Measurements from ENCODE around the gene CHST8.

CHST8 gene

GRCh38 chr19:33736158-33736557 is 114.4 kb downstream of the CHST8 start:
- DNase-seq (ENCODE audit: low spot score) (no peak), ATAC-seq (ENCODE audit: low read depth) (no peak; the same call in 2 of the 3 replicates)
- Histone ChIP-seq H3K27ac (ENCODE audit: poor library complexity, severe bottlenecking) (no peak overlapping the region), H3K36me3 (ENCODE audit: low read depth) (no peaks in the 10 kb centered on the region), H3K9me3 (ENCODE audit: severe bottlenecking) (no peaks in the 10 kb centered on the region), H3K27me3 (ENCODE audit: insufficient read depth, poor library complexity, severe bottlenecking) (peaks cover 7% of the 10 kb centered on the region), H3K4me3 (ENCODE audit: severe bottlenecking) (no peak overlapping the region), H3K4me1 (ENCODE audit: insufficient read depth, poor library complexity, severe bottlenecking) (no peaks in the 10 kb centered on the region)
- TF ChIP-seq, protein P1, sequence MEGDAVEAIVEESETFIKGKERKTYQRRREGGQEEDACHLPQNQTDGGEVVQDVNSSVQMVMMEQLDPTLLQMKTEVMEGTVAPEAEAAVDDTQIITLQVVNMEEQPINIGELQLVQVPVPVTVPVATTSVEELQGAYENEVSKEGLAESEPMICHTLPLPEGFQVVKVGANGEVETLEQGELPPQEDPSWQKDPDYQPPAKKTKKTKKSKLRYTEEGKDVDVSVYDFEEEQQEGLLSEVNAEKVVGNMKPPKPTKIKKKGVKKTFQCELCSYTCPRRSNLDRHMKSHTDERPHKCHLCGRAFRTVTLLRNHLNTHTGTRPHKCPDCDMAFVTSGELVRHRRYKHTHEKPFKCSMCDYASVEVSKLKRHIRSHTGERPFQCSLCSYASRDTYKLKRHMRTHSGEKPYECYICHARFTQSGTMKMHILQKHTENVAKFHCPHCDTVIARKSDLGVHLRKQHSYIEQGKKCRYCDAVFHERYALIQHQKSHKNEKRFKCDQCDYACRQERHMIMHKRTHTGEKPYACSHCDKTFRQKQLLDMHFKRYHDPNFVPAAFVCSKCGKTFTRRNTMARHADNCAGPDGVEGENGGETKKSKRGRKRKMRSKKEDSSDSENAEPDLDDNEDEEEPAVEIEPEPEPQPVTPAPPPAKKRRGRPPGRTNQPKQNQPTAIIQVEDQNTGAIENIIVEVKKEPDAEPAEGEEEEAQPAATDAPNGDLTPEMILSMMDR (IDR thresholded peaks at IDR 0.05; ENCODE audit: poor library complexity, severe bottlenecking): no peak

- no peak overlapping the region for H3K4me3 ChIP-seq (ENCODE audit: severe bottlenecking)
- DNase-seq (ENCODE audit: low spot score): no peak
- H3K27ac ChIP-seq (ENCODE audit: poor library complexity, severe bottlenecking): no peak overlapping the region
- H3K27me3 ChIP-seq (ENCODE audit: insufficient read depth, poor library complexity, severe bottlenecking): peaks cover 7% of the 10 kb centered on the region
- H3K9me3 ChIP-seq (ENCODE audit: severe bottlenecking): no peaks in the 10 kb centered on the region
- no peaks in the 10 kb centered on the region for H3K4me1 ChIP-seq (ENCODE audit: insufficient read depth, poor library complexity, severe bottlenecking)
- ATAC-seq (ENCODE audit: low read depth): no peak
- H3K36me3 ChIP-seq (ENCODE audit: low read depth): no peaks in the 10 kb centered on the region
- TF ChIP-seq, protein P1 (IDR thresholded peaks at IDR 0.05; ENCODE audit: poor library complexity, severe bottlenecking): no peak
These were observed 115.0 kb downstream of the CHST8 start for GRCh38 chr19:33736787-33737186.

DNA sequence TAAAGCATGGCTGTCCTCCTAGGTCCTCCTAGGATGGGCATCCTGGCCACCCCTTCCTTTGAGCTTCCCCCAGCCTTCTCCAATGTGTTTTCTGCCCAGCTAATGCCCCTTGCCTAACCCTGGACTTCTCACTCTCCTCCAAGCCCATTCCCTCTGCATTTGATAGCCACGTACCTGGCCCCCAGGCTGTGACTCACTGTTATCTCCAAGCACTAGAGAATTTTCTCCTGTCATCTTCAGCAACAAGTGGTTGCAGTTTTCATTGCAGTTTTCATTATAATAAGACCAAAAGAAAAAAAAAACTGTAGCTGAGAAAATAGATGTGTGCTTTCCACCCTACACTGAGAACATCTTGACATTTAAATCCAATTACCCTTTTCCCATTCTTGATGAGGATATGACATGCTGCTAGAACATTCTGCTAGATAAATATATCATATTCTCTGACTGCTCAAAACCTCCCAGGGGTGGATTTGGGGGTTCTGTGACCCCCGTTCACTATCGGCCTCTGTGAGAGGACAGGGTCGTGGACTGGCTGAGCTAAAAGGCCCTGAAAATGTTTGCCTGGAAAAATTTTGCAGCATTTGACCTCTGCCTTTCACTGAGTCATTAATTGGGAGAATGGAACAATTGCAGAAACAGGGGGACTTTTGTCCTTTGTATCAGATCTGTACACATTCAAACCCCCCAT is 116.1 kb downstream of the CHST8 start:
- Histone ChIP-seq H3K4me3 (ENCODE audit: severe bottlenecking) (no peak overlapping the region), H3K27ac (ENCODE audit: poor library complexity, severe bottlenecking) (no peak overlapping the region), H3K4me1 (ENCODE audit: insufficient read depth, poor library complexity, severe bottlenecking) (no peaks in the 10 kb centered on the region), H3K9me3 (ENCODE audit: severe bottlenecking) (no peaks in the 10 kb centered on the region), H3K27me3 (ENCODE audit: insufficient read depth, poor library complexity, severe bottlenecking) (peaks cover 7% of the 10 kb centered on the region), H3K36me3 (ENCODE audit: low read depth) (no peaks in the 10 kb centered on the region)
- DNase-seq (ENCODE audit: low spot score): no peak
- ATAC-seq (ENCODE audit: low read depth): no peak
- TF ChIP-seq, protein P1 (IDR thresholded peaks at IDR 0.05; ENCODE audit: poor library complexity, severe bottlenecking): no peak

DNA sequence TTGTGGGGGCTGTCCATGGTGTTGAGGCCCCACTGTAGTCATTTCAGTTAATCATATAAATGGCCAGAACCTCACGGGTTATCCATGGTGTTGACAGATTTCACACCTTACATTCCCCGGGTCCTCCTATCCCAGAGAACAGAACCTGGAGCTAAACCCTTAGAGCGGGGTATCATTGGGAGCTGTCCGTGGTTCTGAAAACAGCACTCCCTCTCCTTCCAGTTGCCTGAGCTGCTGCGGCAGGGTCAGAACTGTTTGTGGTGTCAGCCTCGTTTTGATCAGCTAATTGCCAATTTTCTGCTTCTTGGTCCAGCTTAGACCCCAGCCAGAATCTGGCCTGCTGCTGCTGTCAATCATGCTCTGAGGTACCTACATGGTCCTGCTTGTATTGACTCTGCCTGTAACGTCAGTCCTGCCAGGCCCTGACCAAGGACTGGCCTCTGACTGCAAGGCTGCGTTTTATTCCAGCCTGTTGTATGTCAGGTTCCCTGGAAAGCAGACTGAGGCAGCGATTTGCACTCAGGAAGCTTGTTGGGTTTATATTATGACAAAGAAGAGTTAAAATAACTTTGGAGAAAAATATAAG is 119.2 kb downstream of the CHST8 start:
- TF ChIP-seq, protein P1 (IDR thresholded peaks at IDR 0.05; ENCODE audit: poor library complexity, severe bottlenecking): no peak
- ATAC-seq (ENCODE audit: low read depth): peak; percentile 49; the same call in 1 of the 3 replicates

GRCh38 chr19:33745297-33745696 is 123.5 kb downstream of the CHST8 start:
- Histone ChIP-seq H3K9me3 (ENCODE audit: severe bottlenecking) (no peaks in the 10 kb centered on the region), H3K4me3 (ENCODE audit: severe bottlenecking) (no peak overlapping the region), H3K27me3 (ENCODE audit: insufficient read depth, poor library complexity, severe bottlenecking) (no peaks in the 10 kb centered on the region), H3K4me1 (ENCODE audit: insufficient read depth, poor library complexity, severe bottlenecking) (no peaks in the 10 kb centered on the region), H3K27ac (ENCODE audit: poor library complexity, severe bottlenecking) (no peak overlapping the region), H3K36me3 (ENCODE audit: low read depth) (no peaks in the 10 kb centered on the region)
- TF ChIP-seq, protein P1 (IDR thresholded peaks at IDR 0.05; ENCODE audit: poor library complexity, severe bottlenecking): no peak
- DNase-seq (ENCODE audit: low spot score) (no peak), ATAC-seq (ENCODE audit: low read depth) (no peak)

More for the DNA sequence above, 119.2 kb downstream of the CHST8 start:
- DNase-seq (ENCODE audit: low spot score): no peak
- Histone ChIP-seq H3K36me3 (ENCODE audit: low read depth) (no peaks in the 10 kb centered on the region), H3K27ac (ENCODE audit: poor library complexity, severe bottlenecking) (no peak overlapping the region), H3K27me3 (ENCODE audit: insufficient read depth, poor library complexity, severe bottlenecking) (no peaks in the 10 kb centered on the region), H3K9me3 (ENCODE audit: severe bottlenecking) (no peaks in the 10 kb centered on the region), H3K4me3 (ENCODE audit: severe bottlenecking) (no peak overlapping the region), H3K4me1 (ENCODE audit: insufficient read depth, poor library complexity, severe bottlenecking) (no peaks in the 10 kb centered on the region)

Measured in RWPE2 (cell line).